OCI-LY1 (cell line): ENCODE measurements around the gene BZW2.

Experiments
- H2AFZ ChIP-seq: fragments of 200-600 bp; sonication (generic), shearing (Covaris generic); 2 replicates; pipeline ENCODE4 v1.6.0; 2014; ENCODE audit warnings: antibody characterized with exemption, mild to moderate bottlenecking, low read length
- H3F3A ChIP-seq: fragments of 200-600 bp; sonication (generic), shearing (Covaris generic); 2 replicates; pipeline ENCODE4 v1.6.0; 2014; ENCODE audit warnings: mild to moderate bottlenecking, antibody characterized with exemption, low read length, moderate library complexity; ENCODE audit not compliant: insufficient read depth
- H3K27ac ChIP-seq: fragments of 200-600 bp; sonication (generic); 2 replicates; pipeline ENCODE4 v1.5.1; 2014; ENCODE audit warnings: low read length, mixed run types, mild to moderate bottlenecking, low read depth; ENCODE audit not compliant: poor library complexity, severe bottlenecking
- H3K27me3 ChIP-seq: fragments of 200-600 bp; sonication (generic); 2 replicates; pipeline ENCODE4 v1.6.0; 2014; ENCODE audit warnings: antibody characterized with exemption, mild to moderate bottlenecking, low read length, moderate library complexity; ENCODE audit not compliant: insufficient read depth
- H3K36me3 ChIP-seq: fragments of 200-600 bp; sonication (generic); 2 replicates; pipeline ENCODE4 v1.6.1; 2014; ENCODE audit warnings: mild to moderate bottlenecking, antibody characterized with exemption, low read length, moderate library complexity, mixed read lengths; ENCODE audit not compliant: insufficient read depth
- H3K4me1 ChIP-seq: fragments of 200-600 bp; sonication (generic); 2 replicates; pipeline ENCODE4 v1.5.1; 2014; ENCODE audit warnings: mild to moderate bottlenecking, low read length, moderate library complexity; ENCODE audit not compliant: insufficient read depth, severe bottlenecking
- H3K4me2 ChIP-seq: fragments of 200-600 bp; sonication (generic), shearing (Covaris generic); 2 replicates; pipeline ENCODE4 v1.6.1; 2014; ENCODE audit warnings: low read length
- H3K4me3 ChIP-seq: fragments of 200-600 bp; sonication (generic); 2 replicates; pipeline ENCODE4 v1.5.1; 2014; ENCODE audit warnings: low read length, low read depth, mild to moderate bottlenecking, mixed read lengths; ENCODE audit not compliant: poor library complexity, severe bottlenecking
- H3K79me2 ChIP-seq: fragments of 200-600 bp; shearing (Covaris generic); 2 replicates; pipeline ENCODE4 v1.6.1; 2016; ENCODE audit warnings: mixed run types, low read length, mixed read lengths; ENCODE audit not compliant: insufficient read depth
- H3K9ac ChIP-seq: fragments of 200-600 bp; sonication (generic), shearing (Covaris generic); 2 replicates; pipeline ENCODE4 v1.6.1; 2014; ENCODE audit warnings: mild to moderate bottlenecking, low read length, mixed read lengths
- H3K9me2 ChIP-seq: fragments of 200-600 bp; sonication (generic), shearing (Covaris generic); 2 replicates; pipeline ENCODE4 v1.6.1; 2014; ENCODE audit warnings: low read depth, mild to moderate bottlenecking, low read length, mixed read lengths
- H3K9me3 ChIP-seq: fragments of 200-600 bp; shearing (Covaris generic); 2 replicates; pipeline ENCODE4 v1.6.1; 2014; ENCODE audit warnings: low read length, mixed read lengths
- H4K20me1 ChIP-seq: fragments of 200-600 bp; sonication (generic), shearing (Covaris generic); 2 replicates; pipeline ENCODE4 v1.6.0; 2016; ENCODE audit warnings: mild to moderate bottlenecking, low read length; ENCODE audit not compliant: insufficient read depth
- CTCF ChIP-seq: fragments of 200-600 bp; sonication (generic), shearing (Covaris generic); IDR thresholded peaks from 2 replicates; pipeline ENCODE4 v1.5.1; 2017; ENCODE audit warnings: mild to moderate bottlenecking, antibody characterized with exemption, low read length, moderate library complexity, mixed read lengths
- EZH2 ChIP-seq: fragments of 200-600 bp; sonication (generic), shearing (Covaris generic); IDR thresholded peaks from 2 replicates; pipeline ENCODE4 v1.8.0; 2017; ENCODE audit warnings: borderline replicate concordance, mixed run types, mild to moderate bottlenecking, antibody characterized with exemption, low read length, moderate library complexity, mixed read lengths

The BZW2 gene

DNA sequence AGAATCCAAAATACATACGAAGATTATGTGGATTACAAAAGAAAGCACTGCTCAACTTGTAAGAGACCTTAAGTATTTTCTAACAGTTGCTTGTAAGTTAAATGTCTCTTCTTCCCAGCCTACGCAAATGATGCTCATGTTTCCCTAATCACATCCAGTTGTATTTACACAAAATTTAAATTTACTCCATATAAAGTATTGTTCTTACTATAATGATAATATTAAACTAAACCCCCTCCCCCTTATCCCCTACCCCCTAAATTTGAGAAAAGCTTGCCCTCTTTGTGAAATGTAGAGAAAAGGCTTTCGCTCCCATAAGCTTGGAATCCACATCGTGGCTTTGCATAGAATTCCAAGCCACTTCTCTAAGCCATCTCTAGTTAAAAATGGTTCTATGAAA, 29.9 kb upstream of the BZW2 start:
- no peaks in the 10 kb centered on the region for H3K27me3 ChIP-seq
- no peak overlapping the region for H3K4me3 ChIP-seq
- no peak overlapping the region for H2AFZ ChIP-seq
- TF ChIP-seq EZH2 (no peak), CTCF (no peak)
- H3K9ac ChIP-seq, result no peak overlapping the region
- no peaks in the 10 kb centered on the region for H3K79me2 ChIP-seq
- no peaks in the 10 kb centered on the region for H4K20me1 ChIP-seq
- H3K27ac ChIP-seq, result no peak overlapping the region
- no peaks in the 10 kb centered on the region for H3K9me3 ChIP-seq
- H3F3A ChIP-seq, result no peaks in the 10 kb centered on the region
- H3K4me1 ChIP-seq, result peaks cover 7% of the 10 kb centered on the region
- H3K36me3 ChIP-seq, result no peaks in the 10 kb centered on the region
- no peaks in the 10 kb centered on the region for H3K9me2 ChIP-seq
- no peak overlapping the region for H3K4me2 ChIP-seq

- H3K9me2 ChIP-seq, result no peaks in the 10 kb centered on the region
- H3K79me2 ChIP-seq, result no peaks in the 10 kb centered on the region
- H2AFZ ChIP-seq, result no peak overlapping the region
- H3K4me1 ChIP-seq, result peaks cover 7% of the 10 kb centered on the region
- H3K27ac ChIP-seq, result no peak overlapping the region
- H4K20me1 ChIP-seq, result no peaks in the 10 kb centered on the region
- no peak overlapping the region for H3K9ac ChIP-seq
- no peak overlapping the region for H3K4me2 ChIP-seq
- no peak for TF ChIP-seq CTCF
- no peak for TF ChIP-seq EZH2
- H3F3A ChIP-seq, result no peaks in the 10 kb centered on the region
- H3K4me3 ChIP-seq, result no peak overlapping the region
- no peaks in the 10 kb centered on the region for H3K27me3 ChIP-seq
- H3K36me3 ChIP-seq, result no peaks in the 10 kb centered on the region
- H3K9me3 ChIP-seq, result no peaks in the 10 kb centered on the region
Measured at GRCh38 chr7:16616542-16616941, 29.4 kb upstream of the BZW2 start.

GRCh38 chr7:16619979-16620408, 26.0 kb upstream of the BZW2 start:
- Histone ChIP-seq H3K36me3 (no peaks in the 10 kb centered on the region), H2AFZ (no peak overlapping the region), H3K9ac (no peak overlapping the region), H3F3A (no peaks in the 10 kb centered on the region), H3K4me3 (no peak overlapping the region), H3K9me3 (no peaks in the 10 kb centered on the region), H3K9me2 (no peaks in the 10 kb centered on the region), H3K4me2 (no peak overlapping the region), H3K4me1 (peaks cover 7% of the 10 kb centered on the region), H3K27ac (no peak overlapping the region), H3K27me3 (no peaks in the 10 kb centered on the region), H3K79me2 (no peaks in the 10 kb centered on the region), H4K20me1 (no peaks in the 10 kb centered on the region)
- TF ChIP-seq EZH2 (no peak), CTCF (no peak)
